Ureter (tissue), 1 donor: ENCODE results near the gene CSF3R. TPM values are rescaled to one million over a fixed set of nuclear protein-coding genes. Genes with fewer than 3 reads are reported as not detected.
"Not testable (repeated sequence)": the region's sequence is repeated elsewhere in the genome, so short reads cannot be mapped to it uniquely, and the experiment has no call there.

Experiments used
- DNase-seq: peaks from one replicate; pipeline ENCODE4 v3.0.0-alpha.2; 2020; ENCODE audit warnings: low spot score
- total RNA-seq: library from RNA; stranded (reverse); gene quantifications from one replicate; pipeline ENCODE4 v1.2.4, GENCODE V29; 2023
- donor health status: DM: yes; HTN: yes; CAD: no.

The CSF3R gene
- total RNA-seq, 1 donor from 2014 or later = 13.7 TPM

- no peak for DNase-seq
These were observed 31.2 kb upstream of the CSF3R start for GRCh38 chr1:36513676-36514473.

DNA sequence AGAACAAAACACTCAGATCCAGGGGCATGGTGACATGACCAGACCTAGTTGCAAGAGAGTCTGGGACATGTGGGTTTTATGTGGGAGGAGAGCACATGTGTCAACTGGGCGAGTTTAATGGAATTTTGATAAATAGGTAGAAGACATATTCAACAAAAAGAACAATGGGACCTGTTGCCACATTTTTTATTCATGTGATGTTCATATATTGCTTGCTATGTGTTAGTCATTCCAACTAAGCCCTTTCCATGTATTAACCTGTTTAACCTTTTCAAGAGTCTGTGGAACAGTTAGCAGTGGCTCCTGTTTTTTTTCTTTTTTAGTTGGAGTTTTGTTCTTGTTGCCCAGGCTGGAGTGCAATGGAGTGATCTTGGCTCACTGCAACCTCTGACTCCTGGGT lies 30.1 kb upstream of the CSF3R start:
- no peak for DNase-seq

DNA sequence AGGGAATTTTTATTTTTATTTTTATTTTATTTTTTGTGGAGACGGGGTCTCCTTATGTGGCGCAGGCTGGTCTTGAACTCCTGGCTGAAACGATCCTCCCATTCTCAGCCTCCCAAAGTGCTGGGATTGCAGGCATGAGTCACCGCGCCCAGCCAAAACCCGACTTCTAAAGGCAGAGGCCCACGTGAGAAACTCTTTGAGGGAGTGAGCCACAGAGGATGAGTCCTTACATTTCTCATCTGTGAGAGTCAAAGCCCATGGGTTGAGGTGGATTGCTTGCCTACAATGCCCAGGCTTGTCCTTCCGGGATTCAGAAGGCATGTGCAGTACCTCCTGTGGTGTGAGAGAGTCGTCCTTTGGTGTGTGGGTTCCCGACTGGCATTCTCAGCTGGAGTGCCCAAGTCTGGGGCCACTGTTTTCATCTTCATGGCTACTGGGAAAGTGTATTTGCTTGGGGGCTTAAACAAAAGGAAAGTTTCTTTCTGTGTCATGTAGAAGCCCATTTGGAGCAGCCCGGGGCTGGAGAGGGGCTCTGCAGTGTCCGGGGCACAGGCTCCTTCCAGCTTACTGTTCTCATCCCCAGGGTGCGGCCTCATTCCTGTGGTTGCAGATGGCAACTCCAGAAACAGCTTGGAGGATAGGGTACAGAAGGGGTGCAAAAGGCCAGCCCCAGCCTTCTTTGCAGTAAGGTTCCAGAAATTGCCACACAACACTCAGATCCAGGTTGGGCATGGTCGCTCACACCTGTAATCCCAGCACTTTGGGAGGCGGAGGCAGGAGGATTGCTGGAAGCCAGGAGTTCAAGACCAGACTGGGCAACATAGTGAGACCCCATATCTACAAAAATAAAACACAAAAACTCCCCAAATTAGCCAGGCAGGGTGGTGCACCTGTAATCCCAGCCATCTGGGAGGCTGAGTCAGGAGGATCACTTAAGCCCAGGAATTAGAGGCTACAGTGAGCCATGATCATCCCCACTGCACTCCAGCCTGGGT lies 29.4 kb upstream of the CSF3R start:
- no peak for DNase-seq

GRCh38 chr1:36511220-36511619 lies 28.5 kb upstream of the CSF3R start:
- DNase-seq = not testable (repeated sequence)

GRCh38 chr1:36510418-36510817 lies 27.7 kb upstream of the CSF3R start:
- DNase-seq = no peak

DNA sequence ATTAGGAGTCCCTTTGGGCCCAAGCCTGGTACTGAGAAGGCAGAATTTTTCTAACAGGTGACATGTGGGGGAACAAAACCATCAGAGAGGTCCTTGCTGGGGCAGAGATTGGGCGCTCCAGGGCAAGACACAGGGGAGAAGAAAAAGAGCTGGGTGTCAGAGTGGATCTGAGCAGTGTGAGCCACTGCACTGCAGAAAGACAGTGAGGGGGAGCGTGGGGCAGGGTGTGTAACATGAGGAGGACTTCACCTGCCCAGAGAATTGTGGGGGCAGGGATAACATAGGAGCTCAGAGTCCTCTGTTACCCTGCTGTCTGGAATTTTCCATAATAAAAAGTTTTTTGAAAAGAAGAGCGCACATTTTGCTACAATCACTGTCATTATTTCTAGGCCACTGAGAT lies 25.5 kb upstream of the CSF3R start:
- DNase-seq = no peak

GRCh38 chr1:36506276-36506920 lies 23.7 kb upstream of the CSF3R start:
- no peak for DNase-seq

DNA sequence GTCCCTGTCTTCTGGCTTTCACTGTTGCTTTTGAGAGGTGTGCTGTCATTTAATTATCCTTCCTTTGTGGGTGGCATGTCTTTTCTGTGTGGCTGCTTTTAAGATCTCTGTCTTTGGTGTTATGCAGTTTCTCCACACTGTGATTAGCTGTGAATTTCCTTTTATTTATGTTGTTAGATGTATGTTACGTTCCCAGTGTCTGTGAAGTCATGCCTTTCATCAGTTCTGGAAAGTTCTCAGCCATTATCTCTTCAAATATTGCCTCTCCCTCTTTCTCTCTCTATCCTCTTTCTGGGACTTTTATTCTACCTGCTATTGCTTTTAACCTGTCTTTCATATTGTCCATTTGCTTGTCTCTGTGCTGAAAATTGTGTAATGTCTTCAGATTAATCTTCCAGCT lies 21.0 kb upstream of the CSF3R start:
- DNase-seq = no peak

- DNase-seq = no peak
These were observed 20.4 kb upstream of the CSF3R start for GRCh38 chr1:36503159-36503558.

- no peak for DNase-seq
These were observed 19.9 kb upstream of the CSF3R start for GRCh38 chr1:36502616-36503015.

- not testable (repeated sequence) for DNase-seq
These were observed 19.2 kb upstream of the CSF3R start for GRCh38 chr1:36501911-36502310.

DNA sequence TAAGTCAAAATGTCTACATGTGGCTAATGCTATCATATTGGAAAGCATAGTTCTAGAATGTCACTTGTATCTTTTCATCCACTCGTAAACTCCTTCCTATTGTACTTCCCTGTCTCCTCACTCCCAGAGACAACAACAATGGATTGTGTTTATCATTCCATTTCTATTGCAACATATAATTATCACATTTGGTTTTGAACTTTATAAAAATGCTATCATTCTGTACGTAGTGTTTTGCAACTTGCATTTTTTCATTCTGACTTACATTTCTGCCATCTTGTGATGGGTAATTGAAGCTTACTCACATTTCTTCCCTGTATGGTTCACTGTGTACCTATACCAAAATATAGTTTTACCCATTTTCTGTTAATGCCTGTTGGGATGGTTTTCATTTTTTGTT lies 14.5 kb upstream of the CSF3R start:
- DNase-seq = no peak

GRCh38 chr1:36494971-36495370 lies 12.3 kb upstream of the CSF3R start:
- no peak for DNase-seq

GRCh38 chr1:36493524-36493923 lies 10.8 kb upstream of the CSF3R start:
- no peak for DNase-seq

DNA sequence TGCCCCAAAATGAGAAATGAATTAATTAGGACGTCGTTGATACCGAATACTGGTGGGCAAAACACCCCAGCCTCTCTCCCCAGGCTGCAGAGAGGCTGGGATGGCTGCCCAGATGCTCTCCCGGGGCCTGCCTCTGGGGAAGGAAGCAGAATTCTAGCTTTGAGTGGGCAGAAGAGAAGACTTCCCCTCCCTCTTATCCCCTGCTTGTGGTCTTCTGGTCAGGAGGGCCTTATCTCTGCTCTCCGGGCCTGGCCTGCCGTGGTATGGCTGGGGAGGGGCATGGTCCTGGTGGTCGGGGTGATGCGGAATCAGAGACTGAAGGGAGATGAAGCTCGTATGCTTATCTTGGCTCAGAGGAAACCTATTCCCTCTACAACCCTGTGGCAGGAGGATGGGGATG lies 9.8 kb upstream of the CSF3R start:
- DNase-seq = no peak

DNA sequence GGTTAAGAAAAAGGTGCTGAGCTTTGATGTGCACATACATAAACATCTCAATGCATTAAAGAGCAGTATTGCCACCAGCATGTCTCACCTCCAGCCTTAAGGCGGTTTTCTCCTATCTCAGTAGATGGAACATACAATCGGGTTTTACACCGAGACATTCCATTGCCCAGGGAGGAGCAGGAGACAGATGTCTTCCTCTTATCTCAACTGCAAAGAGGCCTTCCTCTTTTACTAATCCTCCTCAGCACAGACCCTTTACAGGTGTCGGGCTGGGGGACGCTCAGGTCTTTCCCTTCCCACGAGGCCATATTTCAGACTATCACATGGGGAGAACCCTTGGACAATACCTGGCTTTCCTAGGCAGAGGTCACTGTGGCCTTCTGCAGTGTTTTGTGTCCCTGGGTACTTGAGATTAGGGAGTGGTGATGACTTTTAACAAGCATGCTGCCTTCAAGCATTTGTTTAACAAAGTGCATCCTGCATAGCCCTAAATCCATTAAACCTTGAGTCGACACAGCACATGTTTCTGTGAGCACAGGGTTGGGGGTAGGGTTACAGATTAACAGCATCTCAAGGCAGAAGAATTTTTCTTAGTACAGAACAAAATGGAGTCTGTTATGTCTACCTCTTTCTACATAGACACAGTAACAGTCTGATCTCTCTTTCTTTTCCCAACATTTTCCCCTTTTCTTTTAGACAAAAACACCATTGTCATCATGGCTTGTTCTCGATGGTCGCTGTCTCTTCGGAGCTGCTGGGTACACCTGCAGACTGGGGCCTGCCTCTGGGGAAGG lies 6.7 kb upstream of the CSF3R start:
- not testable (repeated sequence) for DNase-seq

DNA sequence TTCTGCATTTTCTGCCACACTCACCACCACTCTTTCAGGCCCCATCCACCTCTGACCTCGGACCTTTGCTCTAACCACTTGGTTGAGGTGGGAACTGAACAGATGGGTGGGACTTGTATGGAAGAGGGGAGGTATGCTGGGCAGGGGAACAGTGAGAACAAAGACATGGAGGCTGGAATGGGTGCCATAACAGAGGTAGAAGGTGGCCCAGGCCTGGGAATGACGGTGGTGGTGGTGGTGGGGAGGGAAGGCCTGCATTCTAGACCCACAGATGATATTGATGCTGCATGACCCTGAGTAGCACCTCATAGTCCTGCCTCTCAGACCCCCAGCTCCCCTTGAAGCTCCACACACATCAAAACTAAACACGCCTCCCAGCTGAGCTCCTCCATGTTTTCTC lies 5.2 kb upstream of the CSF3R start:
- DNase-seq = no peak

GRCh38 chr1:36487336-36487725 lies 4.6 kb upstream of the CSF3R start:
- not testable (repeated sequence) for DNase-seq

DNA sequence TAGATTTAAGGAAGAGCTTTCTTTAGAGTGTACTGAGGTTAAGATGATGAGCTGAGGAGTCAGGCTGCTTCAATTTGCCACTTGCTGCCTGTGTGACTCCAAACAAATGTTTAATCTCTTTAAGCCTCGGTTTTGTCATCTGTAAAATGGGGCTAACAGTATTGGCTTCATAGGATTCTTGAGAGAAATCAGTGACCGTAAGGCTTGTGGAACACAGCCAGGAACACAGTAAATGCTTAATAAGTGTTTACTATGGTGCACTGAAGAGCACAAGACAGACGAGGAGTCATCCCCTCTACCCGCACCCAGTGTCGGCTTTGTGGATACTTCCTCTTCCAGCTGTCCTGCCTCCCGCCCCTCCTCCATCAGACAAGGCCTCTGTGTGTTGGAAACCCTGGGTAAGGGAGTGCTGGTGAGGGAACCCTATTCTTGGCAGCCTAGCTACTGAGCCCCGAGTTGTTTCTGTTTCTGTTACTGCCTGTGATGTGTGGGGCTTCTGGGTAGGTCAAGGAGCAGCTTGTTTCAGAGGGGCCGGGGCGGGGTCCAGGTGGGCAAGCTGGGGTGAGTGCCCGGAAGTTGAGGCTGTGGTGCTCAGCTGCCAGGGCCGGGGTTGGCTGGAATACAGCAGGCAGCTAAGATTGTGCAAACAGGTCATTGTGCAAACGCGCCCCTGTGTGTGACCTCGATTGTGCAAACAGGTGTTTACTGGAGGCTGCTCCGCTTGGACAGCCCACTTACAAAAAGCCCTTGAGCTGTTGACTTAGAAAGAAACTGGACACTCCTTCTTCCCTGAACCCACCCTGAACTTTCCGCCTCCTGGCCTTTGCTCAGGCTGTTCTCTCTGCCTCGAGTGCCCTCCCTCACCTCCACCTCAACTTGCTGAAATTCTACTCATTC lies 4.0 kb upstream of the CSF3R start:
- DNase-seq = peak; percentile 84

GRCh38 chr1:36486093-36486438 lies 3.4 kb upstream of the CSF3R start:
- DNase-seq = no peak

DNA sequence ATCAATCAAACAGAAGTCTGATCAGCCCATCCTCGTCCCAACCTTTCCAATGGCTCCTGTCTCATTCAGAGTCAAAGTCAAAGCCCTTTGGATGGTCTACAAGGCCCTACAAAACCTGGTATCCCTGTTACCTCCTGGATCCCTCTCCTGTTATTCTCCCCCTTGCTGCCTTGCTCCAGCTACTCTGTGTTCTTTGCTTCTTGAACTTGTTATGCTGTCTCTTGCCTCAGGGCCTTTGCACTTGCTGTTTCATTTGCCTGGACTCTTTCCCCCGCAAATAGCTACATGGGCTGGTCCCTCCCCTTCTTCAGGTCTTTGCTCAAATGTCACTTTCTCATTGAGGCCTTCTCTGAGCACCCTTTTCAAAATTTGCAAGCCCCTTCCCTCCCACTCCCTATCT lies 1.4 kb upstream of the CSF3R start:
- DNase-seq = no peak
